ENCODE measurements around the gene UBL5.

UBL5 gene

DNA sequence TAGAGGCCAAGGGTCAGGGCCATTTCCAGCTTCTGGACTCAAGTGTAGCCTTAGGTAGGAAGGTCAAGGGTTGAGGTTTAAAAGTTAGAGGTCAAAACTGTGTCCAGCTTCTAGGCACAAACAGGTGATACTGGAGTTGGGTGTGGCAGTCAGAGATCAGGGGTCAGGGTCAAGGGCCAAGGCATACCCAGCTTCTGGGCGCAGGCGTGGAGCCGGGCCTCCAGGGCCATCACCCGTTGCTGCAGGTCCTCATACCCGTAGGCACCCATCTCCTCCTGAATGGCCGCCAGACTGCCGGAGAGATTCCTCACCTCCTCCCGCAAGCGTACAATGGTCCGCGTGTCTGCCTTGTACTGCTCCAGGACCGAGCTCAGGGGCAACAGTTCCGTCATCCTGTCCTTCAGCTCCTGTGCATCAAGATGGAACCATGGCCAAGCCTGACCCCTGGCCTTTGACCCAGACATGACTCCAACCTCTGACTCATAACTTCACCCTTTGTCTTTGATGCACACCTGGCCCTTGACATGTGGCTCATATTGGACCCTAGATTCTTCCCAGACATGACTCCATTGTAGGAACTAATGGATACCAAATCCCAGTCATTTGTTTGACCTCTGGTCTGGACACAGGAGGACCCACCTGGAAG lies 29.5 kb downstream of the UBL5 start:
- DNase-seq, result no peak

DNA sequence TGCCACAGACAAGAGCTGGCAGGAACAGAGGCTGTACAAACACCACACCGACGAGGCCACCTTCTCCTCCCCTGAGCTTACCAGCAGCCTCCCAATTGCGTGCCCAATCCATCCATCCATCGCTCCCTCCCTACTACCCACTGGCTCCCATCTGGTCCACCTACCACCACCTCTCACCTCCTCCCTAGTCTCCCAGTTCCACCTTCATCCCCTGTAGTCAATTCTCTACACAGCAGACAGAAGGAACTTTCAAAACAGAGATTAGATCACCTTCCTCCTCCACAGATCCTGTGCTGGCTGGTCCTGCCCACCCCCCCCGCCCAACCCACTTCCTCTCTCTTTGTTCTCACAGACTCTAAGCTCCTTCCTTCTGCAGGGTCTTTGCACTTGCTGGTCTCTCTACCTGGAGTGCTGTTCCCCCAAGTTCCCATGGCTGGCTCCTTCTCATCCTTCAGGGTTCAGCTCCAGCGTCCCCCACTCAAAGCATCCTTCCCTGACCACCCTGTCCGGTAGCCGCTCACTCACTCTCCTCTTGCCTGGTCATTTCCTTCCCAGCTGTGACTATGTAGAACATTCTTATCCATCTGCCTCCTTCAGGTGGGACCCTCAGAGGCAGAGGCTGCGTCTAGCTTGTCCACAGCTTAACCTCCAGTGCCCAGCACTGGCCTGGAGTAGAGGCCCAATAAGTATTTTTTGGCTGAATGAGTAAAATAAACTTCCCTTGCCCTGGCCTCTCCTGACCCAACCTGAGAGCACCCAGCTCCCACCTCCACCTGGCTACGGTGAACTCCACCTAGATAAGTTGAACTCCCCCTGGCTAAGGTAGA lies 30.4 kb downstream of the UBL5 start:
- DNase-seq, result no peak

DNA sequence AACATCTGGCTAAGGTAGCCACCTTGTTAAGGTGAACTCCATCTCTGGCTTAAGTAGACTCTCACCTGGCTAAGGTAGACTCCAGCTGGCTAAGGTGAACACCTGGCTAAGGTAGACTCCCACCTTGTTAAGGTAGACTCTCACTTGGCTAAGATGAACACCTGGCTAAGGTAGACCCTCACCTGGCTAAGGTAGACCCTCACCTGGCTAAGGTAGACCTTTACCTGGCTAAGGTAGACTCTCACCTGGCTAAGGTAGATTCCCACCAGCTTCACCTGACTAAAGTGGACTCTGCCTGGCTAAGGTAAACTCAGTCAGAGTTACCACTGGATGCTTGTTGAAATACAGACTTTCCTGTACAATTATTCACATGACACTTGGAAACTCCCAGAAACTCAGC lies 31.0 kb downstream of the UBL5 start:
- DNase-seq, result no peak

DNA sequence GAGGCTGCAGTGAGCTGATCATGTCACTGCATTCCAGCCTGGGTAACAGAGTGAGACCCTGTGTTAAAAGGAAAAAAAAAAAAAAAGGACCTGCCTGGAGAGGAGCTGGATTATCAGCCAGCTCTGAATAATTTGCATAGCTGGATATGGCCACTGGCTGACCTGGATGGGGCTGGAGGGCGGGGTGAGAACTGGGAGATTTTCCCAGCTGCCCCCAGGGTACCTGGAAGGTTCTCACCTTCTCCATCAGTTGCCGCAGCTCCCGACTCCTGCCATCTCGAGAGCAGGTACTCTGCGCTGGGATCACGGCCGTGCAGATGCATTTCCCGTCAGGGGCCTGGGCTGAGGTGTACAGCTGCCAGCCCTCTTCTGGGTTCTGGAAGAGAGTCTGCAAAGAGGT lies 32.7 kb downstream of the UBL5 start:
- DNase-seq, result no peak

DNA sequence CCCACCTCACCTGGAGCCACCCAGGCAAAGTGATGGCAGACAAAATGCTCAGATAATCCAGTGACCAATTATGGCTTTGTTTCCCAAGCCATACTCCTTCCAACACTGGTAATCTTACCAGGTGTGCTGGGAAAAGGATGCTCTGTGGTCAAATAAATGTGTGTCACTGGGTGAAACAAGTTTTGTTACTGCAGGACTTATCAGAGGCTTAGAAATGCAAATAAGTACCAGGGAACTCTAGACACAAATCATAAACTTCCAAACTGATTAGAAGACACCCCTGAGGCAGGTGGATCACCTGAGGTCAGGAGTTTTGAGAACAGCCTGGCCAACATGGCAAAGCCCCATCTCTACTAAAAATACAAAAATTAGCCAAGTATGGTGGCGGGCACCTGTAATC lies 33.8 kb downstream of the UBL5 start:
- no peak for DNase-seq

DNA sequence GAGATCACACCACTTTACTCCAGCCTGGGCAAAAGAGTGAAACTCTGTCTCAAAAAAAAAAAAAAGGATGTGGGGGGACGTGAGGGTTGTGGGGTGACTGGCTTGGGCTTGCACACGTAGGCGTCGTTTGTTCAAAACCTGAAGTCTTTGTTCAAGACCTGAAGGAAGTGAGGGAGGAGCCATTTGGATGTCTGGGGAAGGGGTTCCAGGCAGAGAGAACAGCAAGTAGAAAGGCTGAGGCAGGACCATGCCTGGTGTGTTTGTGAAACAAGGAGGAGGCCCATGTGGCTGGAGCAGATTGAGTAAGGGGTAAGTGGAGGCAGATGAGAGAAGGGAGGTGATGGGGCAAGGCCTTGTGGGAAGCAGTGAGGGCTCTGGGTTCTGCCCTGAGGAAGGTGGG lies 35.2 kb downstream of the UBL5 start:
- no peak for DNase-seq

DNA sequence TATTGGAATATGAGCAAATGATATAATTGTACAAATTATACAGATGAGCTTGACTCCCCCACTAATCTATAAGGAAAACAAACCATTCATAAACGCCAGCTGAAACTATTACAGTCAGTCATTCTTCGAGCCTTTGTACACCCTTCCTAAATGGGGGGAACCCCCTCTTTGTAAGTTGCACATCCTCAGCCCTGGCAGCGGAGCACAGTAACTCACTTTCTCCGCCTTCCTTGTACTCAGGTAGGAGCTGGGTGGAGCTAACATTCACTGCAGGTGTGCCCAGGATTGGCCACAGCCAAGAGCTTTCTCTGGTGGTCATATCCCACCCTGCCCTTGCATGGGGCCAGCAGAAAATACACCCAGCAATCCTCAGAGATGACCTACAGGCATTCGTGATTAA lies 36.0 kb downstream of the UBL5 start:
- DNase-seq, result no peak

DNA sequence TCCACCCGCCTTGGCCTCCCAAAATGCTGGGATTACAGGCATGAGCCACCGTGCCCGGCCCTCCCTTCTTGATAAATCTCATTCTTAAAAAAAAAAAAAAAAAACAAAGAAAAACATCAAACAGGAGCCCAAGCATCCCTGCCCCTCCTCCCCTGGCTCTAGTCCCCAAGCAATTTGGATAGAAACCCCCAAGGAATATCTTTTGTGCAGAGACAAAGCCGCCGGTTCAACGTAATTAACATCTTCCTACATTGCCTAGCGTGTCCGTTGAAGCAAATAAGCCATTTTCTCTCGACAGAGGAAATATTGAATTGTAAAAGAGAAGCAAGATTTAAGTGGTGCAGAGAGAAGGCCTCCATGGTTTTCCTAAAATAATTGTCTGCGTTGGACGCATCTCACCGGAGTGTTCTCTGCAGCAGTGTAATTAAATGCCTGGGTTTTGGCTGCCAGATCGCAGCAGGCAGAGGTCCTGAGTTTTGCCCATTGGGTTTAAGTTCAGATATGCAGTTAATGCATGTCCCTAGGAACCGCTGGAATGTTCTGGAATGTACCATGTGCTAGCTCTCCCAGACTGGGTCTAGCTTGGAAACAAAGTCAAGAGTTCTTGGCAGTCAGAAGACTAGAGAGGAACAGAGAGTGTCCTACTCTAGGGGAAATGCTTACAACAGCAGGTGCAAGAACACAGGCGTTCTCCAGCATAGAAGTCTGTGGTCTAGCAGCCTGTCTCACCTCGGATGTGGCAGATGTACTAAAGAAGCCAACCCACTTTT lies 38.2 kb downstream of the UBL5 start:
- DNase-seq, result no peak

DNA sequence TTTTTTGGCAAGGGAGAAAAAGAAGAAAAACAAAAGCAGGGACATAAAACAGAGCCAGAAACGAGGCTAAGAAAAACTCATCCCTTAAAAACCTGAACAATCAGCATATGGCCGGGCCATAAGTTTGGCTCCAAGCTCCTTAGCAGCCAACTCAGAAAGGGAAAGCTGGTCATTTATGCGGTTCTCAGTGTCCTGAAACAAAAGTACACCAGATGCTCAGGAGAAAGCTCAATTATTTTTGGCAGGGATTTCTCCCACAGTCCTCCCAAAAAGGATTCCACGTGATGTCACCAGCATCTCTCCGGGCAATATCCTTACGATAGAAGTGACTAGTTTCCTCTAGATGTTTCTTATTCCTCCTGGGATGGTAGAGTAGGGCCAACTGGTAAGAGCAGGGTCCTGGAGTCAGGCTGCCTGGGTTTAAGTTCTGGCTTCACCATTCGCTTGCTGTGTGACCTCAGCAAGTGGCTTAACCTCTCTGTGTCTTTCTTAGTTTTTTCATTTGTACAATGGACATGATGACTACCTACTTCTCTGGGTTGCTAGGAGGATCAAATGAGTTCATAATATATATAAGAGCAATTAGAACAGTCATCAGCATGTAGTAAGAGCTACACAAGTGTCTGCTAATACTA lies 41.4 kb downstream of the UBL5 start:
- no peak for DNase-seq

DNA sequence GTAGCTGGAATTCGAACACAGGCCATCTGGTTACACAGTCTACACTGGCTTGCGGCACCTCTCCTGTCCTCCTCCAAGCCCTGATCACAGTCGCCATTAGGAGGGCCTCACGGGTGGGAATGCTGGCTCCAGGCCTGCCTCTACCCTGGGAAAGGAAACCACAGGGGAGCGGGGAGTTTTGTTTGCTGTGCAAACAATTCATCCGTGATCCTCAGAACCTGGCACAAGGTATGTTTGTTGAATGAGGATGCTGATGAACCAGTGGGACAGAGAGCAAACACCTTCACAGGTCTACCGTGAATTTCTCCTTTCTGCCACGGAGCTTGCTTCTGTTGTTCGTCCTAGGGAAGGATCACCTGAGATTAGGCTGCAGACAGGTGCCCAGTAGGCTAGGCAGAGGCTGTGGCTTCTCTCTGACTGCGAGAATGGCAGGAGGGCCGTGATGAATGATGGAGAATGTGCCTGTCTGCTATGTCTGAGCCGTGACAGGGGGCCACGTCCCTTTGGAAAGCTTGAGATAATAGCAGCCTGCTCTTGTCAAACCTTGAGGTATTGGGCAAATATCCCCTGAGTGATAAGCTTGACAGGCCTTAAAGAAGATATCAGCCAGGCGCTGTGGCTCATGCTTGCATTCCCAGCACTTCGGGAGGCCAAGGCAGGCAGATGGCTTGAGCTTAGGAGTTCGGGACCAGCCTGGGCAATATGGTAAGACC lies 44.1 kb downstream of the UBL5 start:
- DNase-seq, result no peak

DNA sequence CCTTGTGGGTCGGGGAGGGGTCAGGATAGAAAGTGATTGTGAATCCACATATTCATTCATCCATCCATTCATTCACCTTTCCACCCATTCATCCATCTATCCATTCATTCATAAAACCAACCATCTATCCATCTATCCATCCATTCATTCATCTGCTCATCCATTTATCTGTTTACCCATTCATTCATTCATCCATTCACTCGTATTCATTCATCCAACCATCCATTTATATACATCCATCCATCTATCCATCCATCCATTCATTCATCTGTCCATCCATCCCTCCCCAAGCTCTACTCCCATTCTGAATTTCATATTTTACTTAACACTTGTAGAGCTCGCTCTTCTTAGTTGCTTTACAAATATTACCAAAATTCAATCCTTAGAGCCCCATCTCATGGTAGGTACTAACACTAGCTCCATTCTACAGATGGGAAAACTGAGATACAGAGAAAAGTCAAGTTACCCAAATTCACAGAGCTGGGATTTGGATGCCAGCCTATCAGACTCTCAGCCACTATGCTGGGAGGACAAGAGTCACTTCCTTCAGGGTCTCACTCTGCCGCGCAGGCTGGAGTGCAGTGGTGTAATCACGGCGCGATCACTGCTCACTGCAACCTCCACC lies 45.0 kb downstream of the UBL5 start:
- no peak for DNase-seq

DNA sequence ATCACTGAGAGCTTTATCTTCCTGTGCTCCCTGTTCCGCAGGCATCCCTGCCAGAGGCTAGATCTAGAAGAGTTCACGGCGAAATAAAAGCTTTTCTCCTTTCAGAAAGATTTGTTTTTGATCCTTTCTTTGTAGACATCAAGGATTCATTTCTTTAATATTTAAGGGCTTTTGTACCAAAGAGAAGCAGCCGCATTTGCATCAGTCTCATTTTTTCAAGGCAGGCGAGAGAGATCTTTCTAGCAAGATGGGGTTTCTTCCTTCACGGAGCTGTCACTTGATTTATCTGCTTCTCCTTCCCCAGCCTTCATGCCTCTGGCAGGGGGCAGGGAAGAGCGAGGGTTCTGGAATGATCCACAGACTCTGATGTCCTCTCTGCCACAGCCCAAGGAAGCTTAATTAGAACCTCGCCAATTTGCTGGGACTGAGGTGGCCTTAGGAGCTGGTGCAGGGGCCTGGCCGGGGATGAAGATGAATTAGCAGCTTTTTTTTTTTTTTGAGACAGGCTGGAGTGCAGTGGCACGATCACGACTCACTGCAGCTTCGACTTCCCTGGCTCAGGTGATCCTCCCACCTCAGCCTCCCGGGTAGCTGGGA lies 47.4 kb downstream of the UBL5 start:
- DNase-seq, result no peak

DNA sequence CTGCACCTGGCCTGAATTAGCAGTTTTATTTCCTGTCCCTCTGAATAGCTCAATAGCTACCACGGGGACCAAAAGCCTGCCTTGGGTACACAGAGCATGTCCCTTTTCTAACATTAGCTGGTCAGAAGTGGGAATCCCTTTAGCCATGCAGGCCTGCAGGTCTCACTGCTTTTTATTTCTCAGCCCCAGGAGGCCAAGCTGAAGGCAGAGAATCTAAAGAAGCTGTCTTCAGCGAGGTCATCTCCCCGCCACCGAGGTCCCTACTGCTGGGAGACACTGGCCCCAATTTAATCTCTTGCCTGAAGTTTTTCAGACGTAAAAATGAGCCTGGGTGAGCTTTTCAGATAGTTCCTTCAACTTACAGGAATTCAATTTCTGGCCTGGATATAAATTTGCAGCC lies 48.1 kb downstream of the UBL5 start:
- DNase-seq, result no peak

DNA sequence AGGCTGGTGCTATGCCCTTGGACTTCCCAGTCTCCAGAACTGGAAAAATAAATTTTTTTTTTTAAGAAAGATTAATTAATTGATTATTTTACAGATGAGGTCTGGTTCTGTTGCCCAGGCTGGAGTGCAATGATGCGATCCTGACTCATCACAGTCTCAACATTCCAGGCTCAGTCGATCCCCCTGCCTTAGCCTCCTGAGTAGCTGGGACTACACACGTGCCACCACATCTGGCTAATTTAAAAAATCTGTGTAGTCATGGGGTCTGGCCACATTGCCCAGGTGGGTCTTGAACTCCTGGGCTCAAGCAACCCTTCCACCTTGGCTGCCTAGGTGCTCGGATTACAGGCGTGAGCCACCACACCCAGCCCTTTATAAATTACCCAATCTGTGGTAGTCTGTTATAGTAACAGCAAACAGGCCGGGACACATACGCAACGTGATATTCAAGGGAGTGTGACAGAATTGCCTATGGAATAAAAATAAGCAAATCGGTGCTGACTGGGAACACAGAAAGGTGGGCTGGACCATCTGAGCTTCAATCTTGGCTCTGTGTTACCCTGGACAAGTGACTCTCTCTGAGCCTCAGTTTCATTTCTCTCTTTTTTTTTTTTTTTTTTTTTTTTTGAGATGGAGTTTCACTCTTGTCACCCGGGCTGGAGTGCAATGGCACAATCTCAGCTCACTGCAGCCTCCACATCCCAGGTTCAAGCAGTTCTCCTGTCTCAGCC lies 50.2 kb downstream of the UBL5 start:
- no peak for DNase-seq

DNA sequence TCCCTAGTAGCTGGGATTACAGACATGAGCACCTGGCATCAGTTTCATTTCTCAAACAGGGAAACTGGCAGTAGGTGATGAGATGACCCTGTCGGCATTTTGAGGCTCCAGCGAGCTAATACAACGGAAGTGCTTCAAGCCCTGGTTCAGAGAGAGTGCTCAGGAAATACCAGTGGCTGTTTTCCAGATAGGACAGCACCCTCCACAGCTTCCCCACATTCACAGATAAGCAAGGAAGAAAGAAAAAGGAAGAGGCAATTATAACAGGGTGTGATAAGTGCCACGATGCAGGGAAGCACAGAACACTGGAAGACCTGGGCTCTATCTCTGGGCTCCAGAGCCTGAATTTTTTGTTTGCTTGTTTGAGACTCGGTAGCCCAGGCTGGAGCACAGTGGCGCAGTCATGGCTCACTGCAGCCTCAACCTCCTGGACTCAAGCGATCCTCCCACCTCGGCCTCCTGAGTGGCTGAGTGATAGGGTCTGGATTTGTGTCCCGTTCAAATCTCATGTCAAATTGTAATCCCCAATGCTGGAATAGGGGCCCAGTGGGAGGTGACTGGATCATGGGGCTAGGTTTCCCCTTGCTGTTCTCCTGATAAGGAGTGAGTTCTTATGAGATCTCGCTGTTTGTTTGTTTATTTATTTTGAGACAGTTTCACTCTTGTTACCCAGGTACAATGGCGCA lies 50.9 kb downstream of the UBL5 start:
- no peak for DNase-seq
